ENCODE measurements around the gene GAS2L2. TPM values are rescaled to one million over a fixed set of nuclear protein-coding genes. Genes with fewer than 3 reads are reported as not detected.
A peak's percentile ranks its signal among the peaks of the same experiment; 100 is the strongest.

Gene GAS2L2
- total and polyA plus RNA-seq, 2 experiments from 2014 or later: 0.06 TPM; not detected in 1

GRCh38 chr17:35726127-35726952, 26.7 kb downstream of the GAS2L2 start:
- no peaks in the 10 kb centered on the region for H3K9me2 ChIP-seq (ENCODE audit: insufficient read depth)
- H3F3A ChIP-seq (replicated peaks; ENCODE audit: low read depth): 0 out of 2 replicates have a peak, but pooled peaks cover 3% of the 10 kb centered on the region
- no peaks in the 10 kb centered on the region for H3K9me3 Mint-ChIP-seq
- peaks cover 16% of the 10 kb centered on the region for H3K36me3 ChIP-seq (ENCODE audit: insufficient read depth)
- H3K79me2 ChIP-seq (replicated peaks; ENCODE audit: insufficient read depth): no peaks in the 10 kb centered on the region
- H3K4me1 Mint-ChIP-seq: peaks cover 37% of the 10 kb centered on the region
- peaks cover 5% of the 10 kb centered on the region; the same call in 1 of the 2 replicates for H3K27me3 ChIP-seq (ENCODE audit: insufficient read depth)
- no peak overlapping the region for H2AFZ ChIP-seq
- TF ChIP-seq EZH2 (IDR thresholded peaks at IDR 0.05; ENCODE audit: low read depth, unreplicated experiment): no peak
- H3K4me1 ChIP-seq (ENCODE audit: insufficient read depth): peaks cover 27% of the 10 kb centered on the region
- H4K20me1 ChIP-seq (replicated peaks; ENCODE audit: insufficient read depth): peaks cover 5% of the 10 kb centered on the region
- no peak overlapping the region for H3K4me2 ChIP-seq
- H3K27ac Mint-ChIP-seq: no peak overlapping the region; the same call in 1 of the 2 replicates
- H3K4me3 ChIP-seq: no peak overlapping the region
- H3K4me3 Mint-ChIP-seq: no peak overlapping the region
- ATAC-seq: peak; percentile 17
- peaks cover 21% of the 10 kb centered on the region for H3K36me3 Mint-ChIP-seq (ENCODE audit: low read depth)
- no peak overlapping the region for H3K27ac ChIP-seq (ENCODE audit: low read depth)
- peak; percentile 44 for DNase-seq (ENCODE audit: low spot score)
- H3K27me3 Mint-ChIP-seq (ENCODE audit: insufficient read depth, low read depth, poor library complexity): peaks cover 6% of the 10 kb centered on the region

- no peak overlapping the region for H3K4me2 ChIP-seq
- no peak overlapping the region for H3K4me3 ChIP-seq
- H3K79me2 ChIP-seq (replicated peaks; ENCODE audit: insufficient read depth): no peaks in the 10 kb centered on the region
- peaks cover 16% of the 10 kb centered on the region for H3K36me3 ChIP-seq (ENCODE audit: insufficient read depth)
- H3K27ac Mint-ChIP-seq: no peak overlapping the region; the same call in 1 of the 2 replicates
- H3K27me3 Mint-ChIP-seq (ENCODE audit: insufficient read depth, low read depth, poor library complexity): peaks cover 2% of the 10 kb centered on the region
- peaks cover 4% of the 10 kb centered on the region; the same call in 1 of the 2 replicates for H3K27me3 ChIP-seq (ENCODE audit: insufficient read depth)
- DNase-seq (ENCODE audit: low spot score) (no peak), ATAC-seq (no peak)
- peaks cover 5% of the 10 kb centered on the region for H4K20me1 ChIP-seq (replicated peaks; ENCODE audit: insufficient read depth)
- no peak overlapping the region for H2AFZ ChIP-seq
- H3K9me3 Mint-ChIP-seq: no peaks in the 10 kb centered on the region
- 0 out of 2 replicates have a peak, but pooled peaks cover 3% of the 10 kb centered on the region for H3F3A ChIP-seq (replicated peaks; ENCODE audit: low read depth)
- H3K36me3 Mint-ChIP-seq (ENCODE audit: low read depth): peaks cover 21% of the 10 kb centered on the region
- peaks cover 21% of the 10 kb centered on the region for H3K4me1 ChIP-seq (ENCODE audit: insufficient read depth)
- peaks cover 32% of the 10 kb centered on the region for H3K4me1 Mint-ChIP-seq
- H3K4me3 Mint-ChIP-seq: no peak overlapping the region
- no peaks in the 10 kb centered on the region for H3K9me2 ChIP-seq (ENCODE audit: insufficient read depth)
- H3K27ac ChIP-seq (ENCODE audit: low read depth): no peak overlapping the region
- TF ChIP-seq ETS1 (IDR thresholded peaks at IDR 0.05) (no peak), EZH2phosphoT487 (IDR thresholded peaks at IDR 0.05; ENCODE audit: unreplicated experiment) (no peak), ZNF462 (CRISPR knock-in tag; IDR thresholded peaks at IDR 0.05) (no peak), REST (IDR thresholded peaks at IDR 0.05; ENCODE audit: unreplicated experiment) (no peak), CREB1 (CRISPR knock-in tag; IDR thresholded peaks at IDR 0.05; ENCODE audit: low read depth) (no peak), CTCF (conservative IDR thresholded peaks at IDR 0.05; ENCODE audit: low read depth in 2 of 2) (no peak)
These were observed 27.3 kb downstream of the GAS2L2 start for GRCh38 chr17:35725802-35726126.

Measured in GM23338 (cell line).